WTC11 (cell line): ENCODE data around the gene TMEM181. TPM values are rescaled to one million over a fixed set of nuclear protein-coding genes. Genes with fewer than 3 reads are reported as not detected.

ENCODE experiments used
- ATAC-seq: fragments of 200-7000 bp; cut with Tn5 transposase; 2 replicates; pipeline ENCODE4 v1.10.0; 2021; ENCODE audit warnings: mild to moderate bottlenecking, moderate library complexity
- CTCF ChIA-PET: fragments of 300-600 bp; sonication (Branson Sonifier 250); formaldehyde crosslinking; loops from one replicate; lab custom pipeline; 2021; ENCODE audit warnings: antibody characterized with exemption; lab: Charles Lee
- POLR2A ChIA-PET: fragments of 350-600 bp; sonication (Branson Sonifier 250); formaldehyde crosslinking; loops from one replicate; lab custom pipeline; 2021; ENCODE audit warnings: antibody characterized with exemption; lab: Charles Lee
- DNase-seq: peaks from one replicate; pipeline ENCODE4 v3.0.0; 2021; ENCODE audit warnings: low spot score
- H3K27ac Mint-ChIP-seq: 2 replicates; pipeline ENCODE4 v1.8.0; 2021; ENCODE audit warnings: mixed read lengths
- H3K27me3 Mint-ChIP-seq: 2 replicates; pipeline ENCODE4 v1.8.0; 2021; ENCODE audit warnings: low read depth, mild to moderate bottlenecking, moderate library complexity, mixed read lengths
- H3K36me3 Mint-ChIP-seq: 2 replicates; pipeline ENCODE4 v1.8.0; 2021; ENCODE audit warnings: mixed read lengths
- H3K4me1 Mint-ChIP-seq: 2 replicates; pipeline ENCODE4 v1.8.0; 2022; ENCODE audit warnings: mixed read lengths
- H3K4me3 Mint-ChIP-seq: 2 replicates; pipeline ENCODE4 v1.8.0; 2021; ENCODE audit warnings: mild to moderate bottlenecking, moderate library complexity, mixed read lengths
- H3K9me3 Mint-ChIP-seq: 2 replicates; pipeline ENCODE4 v1.8.0; 2021; ENCODE audit warnings: mixed read lengths
- ARID4B ChIP-seq: sonication (generic); formaldehyde crosslinking; IDR thresholded peaks from 2 replicates; pipeline ENCODE4 v1.8.0; 2023; ENCODE audit warnings: missing genetic modification reagents, mild to moderate bottlenecking, borderline replicate concordance
- CREB1 ChIP-seq: sonication (generic); formaldehyde crosslinking; IDR thresholded peaks from 2 replicates; pipeline ENCODE4 v1.8.0; 2023; ENCODE audit warnings: mild to moderate bottlenecking, missing genetic modification reagents
- E2F1 ChIP-seq: sonication (generic); formaldehyde crosslinking; IDR thresholded peaks from 2 replicates; pipeline ENCODE4 v1.8.0; 2022; ENCODE audit warnings: mild to moderate bottlenecking, missing genetic modification reagents
- ELF4 ChIP-seq: sonication (generic); formaldehyde crosslinking; IDR thresholded peaks from 2 replicates; pipeline ENCODE4 v1.8.1; 2022; ENCODE audit warnings: low read depth, mild to moderate bottlenecking, moderate library complexity, missing genetic modification reagents
- ESRRA ChIP-seq: sonication (generic); formaldehyde crosslinking; IDR thresholded peaks from 2 replicates; pipeline ENCODE4 v1.8.1; 2022; ENCODE audit warnings: mild to moderate bottlenecking, missing genetic modification reagents, borderline replicate concordance
- FOXJ3 ChIP-seq: sonication (generic); formaldehyde crosslinking; IDR thresholded peaks from 2 replicates; pipeline ENCODE4 v1.9.0; 2021; ENCODE audit warnings: missing genetic modification reagents, mild to moderate bottlenecking, borderline replicate concordance
- FOXP4 ChIP-seq: sonication (generic); formaldehyde crosslinking; IDR thresholded peaks from 2 replicates; pipeline ENCODE4 v1.8.0; 2022; ENCODE audit warnings: mild to moderate bottlenecking, missing genetic modification reagents
- GABPB1 ChIP-seq: sonication (generic); formaldehyde crosslinking; IDR thresholded peaks from 2 replicates; pipeline ENCODE4 v1.8.1; 2023; ENCODE audit warnings: mild to moderate bottlenecking, missing genetic modification reagents
- JAZF1 ChIP-seq: fragments of 250-450 bp; sonication (Bioruptor Pico); IDR thresholded peaks from 2 replicates; pipeline ENCODE4 v1.9.0; 2021; ENCODE audit warnings: moderate library complexity, mild to moderate bottlenecking, inconsistent platforms
- MYBL2 ChIP-seq: sonication (generic); formaldehyde crosslinking; IDR thresholded peaks from 2 replicates; pipeline ENCODE4 v1.8.1; 2023; ENCODE audit warnings: mild to moderate bottlenecking, moderate library complexity, missing genetic modification reagents
- NR3C1 ChIP-seq: sonication (generic); formaldehyde crosslinking; conservative IDR thresholded peaks from 2 replicates; pipeline ENCODE4 v1.8.1; 2023; ENCODE audit warnings: low read depth, mild to moderate bottlenecking, missing genetic modification reagents
- PREB ChIP-seq: sonication (generic); formaldehyde crosslinking; IDR thresholded peaks from 2 replicates; pipeline ENCODE4 v1.8.1; 2022; ENCODE audit warnings: mild to moderate bottlenecking, missing genetic modification reagents, moderate library complexity, borderline replicate concordance
- PRRX2 ChIP-seq: fragments of 250-450 bp; sonication (Bioruptor Pico); IDR thresholded peaks from 2 replicates; pipeline ENCODE4 v1.8.0; 2021; ENCODE audit warnings: mild to moderate bottlenecking
- RORB ChIP-seq: fragments of 250-450 bp; sonication (Bioruptor Pico); IDR thresholded peaks from 2 replicates; pipeline ENCODE4 v1.9.0; 2021; ENCODE audit warnings: mild to moderate bottlenecking
- TEAD1 ChIP-seq: sonication (generic); formaldehyde crosslinking; IDR thresholded peaks from 2 replicates; pipeline ENCODE4 v1.8.0; 2022; ENCODE audit warnings: mild to moderate bottlenecking, missing genetic modification reagents
- USF1 ChIP-seq: sonication (generic); formaldehyde crosslinking; IDR thresholded peaks from 2 replicates; pipeline ENCODE4 v1.8.0; 2022; ENCODE audit warnings: mild to moderate bottlenecking, missing genetic modification reagents
- ZBTB43 ChIP-seq: sonication (generic); formaldehyde crosslinking; IDR thresholded peaks from 2 replicates; pipeline ENCODE4 v1.8.1; 2023; ENCODE audit warnings: mild to moderate bottlenecking, missing genetic modification reagents
- ZMAT4 ChIP-seq: fragments of 250-450 bp; sonication (Bioruptor Pico); IDR thresholded peaks from 2 replicates; pipeline ENCODE4 v1.9.0; 2021; ENCODE audit warnings: mild to moderate bottlenecking
- ZNF121 ChIP-seq: sonication (generic); formaldehyde crosslinking; IDR thresholded peaks from 2 replicates; pipeline ENCODE4 v1.8.0; 2023; ENCODE audit warnings: missing genetic modification reagents
- ZNF219 ChIP-seq: sonication (generic); formaldehyde crosslinking; IDR thresholded peaks from 2 replicates; pipeline ENCODE4 v1.8.0; 2023; ENCODE audit warnings: missing genetic modification reagents, mild to moderate bottlenecking, borderline replicate concordance
- ZNF317 ChIP-seq: sonication (generic); formaldehyde crosslinking; IDR thresholded peaks from 2 replicates; pipeline ENCODE4 v1.8.1; 2023; ENCODE audit warnings: low read depth, mild to moderate bottlenecking, moderate library complexity, missing genetic modification reagents, borderline replicate concordance
- total RNA-seq: library from RNA; stranded (reverse); gene quantifications from 3 replicates; pipeline ENCODE4 v1.2.3, GENCODE V29; 2021

TMEM181 gene
- total RNA-seq, 1 experiment from 2014 or later: 18.8 TPM

- ATAC-seq (no peak), DNase-seq (no peak)
- Mint-ChIP-seq H3K36me3 (peaks cover 52% of the 10 kb centered on the region), H3K27me3 (no peaks in the 10 kb centered on the region), H3K4me3 (no peak overlapping the region), H3K27ac (0 out of 2 replicates have a peak overlapping the region, but pooled peaks have one; percentile 12), H3K4me1 (peaks cover 8% of the 10 kb centered on the region), H3K9me3 (no peaks in the 10 kb centered on the region)
- ChIA-PET POLR2A (no interaction called here), CTCF (interaction anchor here (1.4 kb wide), 1 partner anchor 28 kb away, joined by 3 read pairs; no protein-coding TSS in a partner anchor)
- TF ChIP-seq ZNF219 (no peak), NR3C1 (CRISPR knock-in tag) (no peak), TEAD1 (CRISPR knock-in tag) (no peak), ARID4B (no peak), JAZF1 (CRISPR knock-in tag) (no peak), GABPB1 (no peak), FOXP4 (CRISPR knock-in tag) (no peak), PREB (CRISPR knock-in tag) (no peak), ZMAT4 (CRISPR knock-in tag) (no peak), ZBTB43 (no peak), ELF4 (CRISPR knock-in tag) (no peak), RORB (CRISPR knock-in tag) (no peak)
- TF ChIP-seq, all 79 proteins: peak for 0
These were observed 73.2 kb downstream of the TMEM181 start for GRCh38 chr6:158633127-158633526.

GRCh38 chr6:158634695-158635426 lies 75.0 kb downstream of the TMEM181 start:
- ChIA-PET POLR2A (no interaction called here), CTCF (interaction anchor here (0.7 kb wide), 1 partner anchor 14 kb away, joined by 3 read pairs; no protein-coding TSS in a partner anchor)
- no peaks in the 10 kb centered on the region for H3K9me3 Mint-ChIP-seq
- no peaks in the 10 kb centered on the region for H3K27me3 Mint-ChIP-seq
- peaks cover 45% of the 10 kb centered on the region for H3K36me3 Mint-ChIP-seq
- H3K4me1 Mint-ChIP-seq: peaks cover under 1% of the 10 kb centered on the region; the same call in 1 of the 2 replicates
- no peak overlapping the region for H3K27ac Mint-ChIP-seq
- ATAC-seq: no peak
- DNase-seq: no peak
- no peak overlapping the region for H3K4me3 Mint-ChIP-seq
- TF ChIP-seq ZNF121 (CRISPR knock-in tag) (no peak), E2F1 (no peak), FOXJ3 (CRISPR knock-in tag) (no peak), PRRX2 (CRISPR knock-in tag) (no peak), CREB1 (CRISPR knock-in tag) (no peak), ZNF317 (CRISPR knock-in tag) (no peak), ZBTB43 (no peak), USF1 (CRISPR knock-in tag) (no peak), ESRRA (CRISPR knock-in tag) (no peak), MYBL2 (no peak)
